Fibroblast of lung (primary cell): ENCODE data around the gene SMAD3. TPM values are rescaled to one million over a fixed set of nuclear protein-coding genes. Genes with fewer than 3 reads are reported as not detected.

Experiments used
- DNase-seq, 2 donors: peaks; one replicate each; pipeline versions ENCODE4 v3.0.0 to v3.0.0-alpha.2; 2010; ENCODE audit warnings: low read depth in 2 of 2
- H2AFZ ChIP-seq: 2 replicates; pipeline ENCODE4 v1.5.1; 2012; ENCODE audit warnings: low read length, control low read depth, inconsistent platforms
- H3K27ac ChIP-seq: 2 replicates; pipeline ENCODE4 v1.5.1; 2011; ENCODE audit warnings: low read length, control low read depth; ENCODE audit not compliant: insufficient read depth
- H3K27me3 ChIP-seq: 2 replicates; pipeline ENCODE4 v1.5.1; 2011; ENCODE audit warnings: mild to moderate bottlenecking, low read length; ENCODE audit not compliant: control insufficient read depth, insufficient read depth
- H3K36me3 ChIP-seq: 2 replicates; pipeline ENCODE4 v1.5.1; 2011; ENCODE audit warnings: low read length; ENCODE audit not compliant: control insufficient read depth, insufficient read depth
- H3K4me1 ChIP-seq: 2 replicates; pipeline ENCODE4 v1.5.1; 2011; ENCODE audit warnings: low read length; ENCODE audit not compliant: control insufficient read depth, insufficient read depth; ENCODE audit errors: extremely low read depth
- H3K4me2 ChIP-seq: 2 replicates; pipeline ENCODE4 v1.5.1; 2011; ENCODE audit warnings: low read length, control low read depth; ENCODE audit not compliant: insufficient read depth; ENCODE audit errors: extremely low read depth
- H3K4me3 ChIP-seq, 4 experiments: fragments of 200-600 bp in 1 of 4; sonication (generic) in 1 of 4; replicated peaks in 1 of 4; 2 replicates each; pipeline ENCODE4 v1.5.1; 2011 to 2016; ENCODE audit warnings: low read length in 4 of 4, low read depth in 3 of 4, mild to moderate bottlenecking in 3 of 4, control low read depth in 2 of 4, inconsistent platforms in 1 of 4, mixed read lengths in 1 of 4; ENCODE audit not compliant: insufficient read depth in 1 of 4; ENCODE audit errors: control extremely low read depth in 1 of 4
- H3K79me2 ChIP-seq: 2 replicates; pipeline ENCODE4 v1.5.1; 2012; ENCODE audit warnings: mild to moderate bottlenecking, low read length, inconsistent platforms; ENCODE audit not compliant: control insufficient read depth, insufficient read depth
- H3K9ac ChIP-seq: 2 replicates; pipeline ENCODE4 v1.5.1; 2011; ENCODE audit warnings: mild to moderate bottlenecking, low read length, control low read depth; ENCODE audit not compliant: insufficient read depth
- H3K9me3 ChIP-seq: 2 replicates; pipeline ENCODE4 v1.5.1; 2012; ENCODE audit warnings: low read depth, low read length; ENCODE audit not compliant: control insufficient read depth, insufficient read depth
- H4K20me1 ChIP-seq: 2 replicates; pipeline ENCODE4 v1.5.1; 2011; ENCODE audit warnings: low read length; ENCODE audit not compliant: control insufficient read depth, insufficient read depth; ENCODE audit errors: extremely low read depth
- EZH2 ChIP-seq: IDR thresholded peaks from 2 replicates; pipeline ENCODE4 v1.5.1; 2012; ENCODE audit warnings: low read length, control low read depth, mild to moderate bottlenecking; ENCODE audit errors: missing control alignments
- polyA plus RNA-seq, 2 donors: library from polyadenylated mRNA; depleted of rRNA in 1 of 2; stranded (reverse) in 1 of 2; unstranded in 1 of 2; fragments of >200 nt; gene quantifications; 2 replicates each; pipeline ENCODE4 v1.2.1, GENCODE V29; 2011 to 2012; ENCODE audit warnings: missing spikeins in 1 of 2
- total RNA-seq: library from RNA; depleted of rRNA; stranded (reverse); fragments of >200 nt; gene quantifications from 2 replicates; pipeline ENCODE4 v1.2.1, GENCODE V29; 2014
- TF ChIP-seq, protein P1 (sequence below), 2 donors: IDR thresholded peaks in 1 of 2; conservative IDR thresholded peaks in 1 of 2; 1 replicate in 1 of 2; 2 replicates in 1 of 2; pipeline ENCODE4 v1.5.1; 2011 to 2012; ENCODE audit warnings: low read length in 2 of 2, control low read depth in 1 of 2, inconsistent platforms in 1 of 2, low read depth in 1 of 2, mild to moderate bottlenecking in 1 of 2

Gene SMAD3
- total and polyA plus RNA-seq, 2 donors (not counting 1 experiment from before 2014, with no cell fraction given): 69.9 to 173 TPM

DNA sequence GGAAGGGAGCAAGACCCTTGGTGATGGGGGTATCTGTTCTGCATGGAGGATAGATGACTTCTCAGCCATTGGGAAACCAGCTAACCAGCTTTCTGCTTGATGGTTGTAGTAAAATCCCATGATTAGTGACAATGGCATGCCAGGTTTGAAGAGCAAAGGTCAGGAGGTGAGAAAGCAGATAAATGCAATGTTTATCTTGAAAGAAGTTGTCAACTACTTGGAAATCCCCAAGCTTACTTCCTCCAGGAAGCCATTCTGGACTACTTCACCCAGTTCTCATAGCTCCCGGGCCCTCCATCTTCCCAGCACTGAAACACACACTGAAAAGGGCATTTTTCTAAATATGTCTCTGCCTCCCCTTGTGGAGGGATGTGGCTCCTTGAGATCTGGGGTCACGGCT, 51.3 kb downstream of the SMAD3 start:
- Histone ChIP-seq H3K27me3 (no peaks in the 10 kb centered on the region), H4K20me1 (no peaks in the 10 kb centered on the region), H3K9ac (no peak overlapping the region), H3K4me3 (no peak overlapping the region), H3K27ac (peak overlapping the region; percentile 81), H3K9me3 (no peaks in the 10 kb centered on the region), H3K4me2 (peak overlapping the region; percentile 50), H2AFZ (no peak overlapping the region), H3K36me3 (peaks cover 20% of the 10 kb centered on the region), H3K79me2 (peaks cover 95% of the 10 kb centered on the region), H3K4me1 (peaks cover 77% of the 10 kb centered on the region)
- DNase-seq: no peak
- TF ChIP-seq, protein P1, sequence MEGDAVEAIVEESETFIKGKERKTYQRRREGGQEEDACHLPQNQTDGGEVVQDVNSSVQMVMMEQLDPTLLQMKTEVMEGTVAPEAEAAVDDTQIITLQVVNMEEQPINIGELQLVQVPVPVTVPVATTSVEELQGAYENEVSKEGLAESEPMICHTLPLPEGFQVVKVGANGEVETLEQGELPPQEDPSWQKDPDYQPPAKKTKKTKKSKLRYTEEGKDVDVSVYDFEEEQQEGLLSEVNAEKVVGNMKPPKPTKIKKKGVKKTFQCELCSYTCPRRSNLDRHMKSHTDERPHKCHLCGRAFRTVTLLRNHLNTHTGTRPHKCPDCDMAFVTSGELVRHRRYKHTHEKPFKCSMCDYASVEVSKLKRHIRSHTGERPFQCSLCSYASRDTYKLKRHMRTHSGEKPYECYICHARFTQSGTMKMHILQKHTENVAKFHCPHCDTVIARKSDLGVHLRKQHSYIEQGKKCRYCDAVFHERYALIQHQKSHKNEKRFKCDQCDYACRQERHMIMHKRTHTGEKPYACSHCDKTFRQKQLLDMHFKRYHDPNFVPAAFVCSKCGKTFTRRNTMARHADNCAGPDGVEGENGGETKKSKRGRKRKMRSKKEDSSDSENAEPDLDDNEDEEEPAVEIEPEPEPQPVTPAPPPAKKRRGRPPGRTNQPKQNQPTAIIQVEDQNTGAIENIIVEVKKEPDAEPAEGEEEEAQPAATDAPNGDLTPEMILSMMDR (conservative IDR thresholded peaks at IDR 0.05 in 1 of 2, IDR thresholded peaks at IDR 0.05 in 1 of 2; ENCODE audit: low read depth in 1 of 2, low read length in 2 of 2): no peak
- TF ChIP-seq EZH2: no peak

DNA sequence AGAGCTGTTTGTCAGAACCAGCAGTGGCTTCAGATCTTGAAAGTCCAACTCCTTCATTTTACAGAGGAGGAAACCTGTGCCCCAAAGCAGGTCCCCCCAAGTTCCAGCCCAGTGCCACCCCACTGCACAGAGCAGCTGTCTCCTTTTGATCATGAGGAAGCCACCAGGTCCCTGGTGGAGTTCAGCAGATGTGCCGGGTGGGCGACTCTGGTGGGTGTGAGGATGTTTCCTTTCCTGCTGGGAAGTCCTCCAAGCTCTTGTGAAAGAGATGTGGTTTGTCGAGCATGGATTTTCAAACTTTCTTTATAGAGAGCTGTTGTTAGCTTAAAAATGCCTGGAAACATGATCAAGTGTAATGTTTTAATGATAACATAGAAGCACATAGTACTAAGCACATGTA, 52.0 kb downstream of the SMAD3 start:
- peak overlapping the region; percentile 50 for H3K4me2 ChIP-seq

DNA sequence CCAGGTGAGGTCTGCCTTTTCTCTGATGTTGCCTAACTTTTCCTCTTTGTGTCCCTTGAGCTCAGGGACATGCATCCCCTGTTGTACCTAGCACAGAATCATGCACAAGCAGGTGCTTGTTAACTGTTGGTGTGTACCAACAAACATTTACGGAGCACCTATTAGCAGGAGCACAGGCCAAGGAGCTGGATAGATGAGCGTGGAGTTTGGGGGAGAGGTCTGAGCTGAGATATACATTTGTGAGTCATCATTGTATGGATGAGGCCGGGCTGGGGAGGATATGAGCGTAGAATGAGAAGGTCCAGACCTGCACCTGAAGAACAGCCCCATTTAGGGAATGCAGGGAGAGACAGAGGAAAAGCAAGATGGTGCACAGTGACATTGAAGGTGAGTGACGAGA, 53.4 kb downstream of the SMAD3 start:
- H3K36me3 ChIP-seq: peaks cover 20% of the 10 kb centered on the region
- H3K27me3 ChIP-seq: no peaks in the 10 kb centered on the region
- no peaks in the 10 kb centered on the region for H3K9me3 ChIP-seq
- no peak overlapping the region for H3K4me3 ChIP-seq
- no peak overlapping the region for H3K9ac ChIP-seq
- peaks cover 74% of the 10 kb centered on the region for H3K4me1 ChIP-seq
- peak overlapping the region; percentile 81 for H3K27ac ChIP-seq
- no peak overlapping the region for H2AFZ ChIP-seq
- H4K20me1 ChIP-seq: no peaks in the 10 kb centered on the region
- TF ChIP-seq, protein P1 (conservative IDR thresholded peaks at IDR 0.05 in 1 of 2, IDR thresholded peaks at IDR 0.05 in 1 of 2; ENCODE audit: low read depth in 1 of 2, low read length in 2 of 2): no peak
- TF ChIP-seq EZH2: no peak
- peaks cover 96% of the 10 kb centered on the region for H3K79me2 ChIP-seq
- DNase-seq: no peak
- H3K4me2 ChIP-seq: no peak overlapping the region

More for the DNA sequence above, 52.0 kb downstream of the SMAD3 start:
- H3K79me2 ChIP-seq: peaks cover 97% of the 10 kb centered on the region
- TF ChIP-seq, protein P1 (conservative IDR thresholded peaks at IDR 0.05 in 1 of 2, IDR thresholded peaks at IDR 0.05 in 1 of 2; ENCODE audit: low read depth in 1 of 2, low read length in 2 of 2): no peak
- no peak for TF ChIP-seq EZH2
- no peaks in the 10 kb centered on the region for H4K20me1 ChIP-seq
- H3K27ac ChIP-seq: peak overlapping the region; percentile 81
- no peak overlapping the region for H3K9ac ChIP-seq
- H3K4me3 ChIP-seq: no peak overlapping the region
- H3K36me3 ChIP-seq: peaks cover 20% of the 10 kb centered on the region
- H3K27me3 ChIP-seq: no peaks in the 10 kb centered on the region
- peaks cover 77% of the 10 kb centered on the region for H3K4me1 ChIP-seq
- H3K9me3 ChIP-seq: no peaks in the 10 kb centered on the region
- H2AFZ ChIP-seq: no peak overlapping the region
- DNase-seq: peak; percentile 69 to 90
